Right lobe of liver (tissue), 6 donors: Measurements from ENCODE around the gene POSTN. TPM values are rescaled to one million over a fixed set of nuclear protein-coding genes. Genes with fewer than 3 reads are reported as not detected.

Experiments used
- ATAC-seq, 4 donors: fragments of 200-7000 bp; cut with Tn5 transposase; one replicate each; pipeline ENCODE4 v1.9.1; 2020; ENCODE audit warnings: mild to moderate bottlenecking in 4 of 4, moderate library complexity in 4 of 4
- DNase-seq, 3 donors: peaks; one replicate each; pipeline ENCODE4 v3.0.0-alpha.2; 2020
- H3K27ac ChIP-seq, 3 donors: fragments of 200-600 bp; one replicate each; pipeline ENCODE4 v1.8.0; 2022
- H3K27me3 ChIP-seq, 2 donors: fragments of 200-600 bp; one replicate each; pipeline ENCODE4 v1.8.0; 2022
- H3K36me3 ChIP-seq, 4 donors: fragments of 200-600 bp; sonication (generic) in 1 of 4; one replicate each; pipeline versions ENCODE4 v1.5.1 to v1.8.0; 2017 to 2022; ENCODE audit warnings: control low read depth in 1 of 4
- H3K4me1 ChIP-seq, 4 donors: fragments of 200-600 bp; sonication (generic) in 1 of 4; one replicate each; pipeline versions ENCODE4 v1.5.1 to v1.8.0; 2017 to 2022; ENCODE audit warnings: control low read depth in 1 of 4
- H3K4me3 ChIP-seq, 3 donors: fragments of 200-600 bp; one replicate each; pipeline ENCODE4 v1.8.0; 2022
- H3K9me3 ChIP-seq, 4 donors: fragments of 200-600 bp; sonication (generic) in 1 of 4; one replicate each; pipeline versions ENCODE4 v1.5.1 to v1.8.0; 2017 to 2022; ENCODE audit warnings: control low read depth in 1 of 4
- CTCF ChIP-seq, 4 donors: fragments of 200-600 bp in 3 of 4; fragments of 450-650 bp in 1 of 4; IDR thresholded peaks; one replicate each; pipeline versions ENCODE4 v1.5.1 to v1.8.0; 2016 to 2022; ENCODE audit warnings: antibody characterized with exemption in 4 of 4, mild to moderate bottlenecking in 2 of 4
- POLR2A ChIP-seq: fragments of 450-650 bp; IDR thresholded peaks from one replicate; pipeline ENCODE4 v1.6.1; 2017; ENCODE audit warnings: antibody characterized with exemption, mild to moderate bottlenecking
- WGBS: methylation state at CpG from one replicate; pipeline ENCODE4 v1.1.6; 2018; ENCODE audit warnings: low coverage, low lambda C conversion rate; ENCODE audit not compliant: insufficient coverage; ENCODE audit errors: missing lambda C conversion rate; 5-methylcytosine and 5-hydroxymethylcytosine counted together
- intact Hi-C, 2 donors: fragments of 100-400 bp; cut with DNase I; formaldehyde crosslinking; loops; one replicate each; pipeline versions ENCODE4 v1.11.2 to v1.14.1; 2022
- total RNA-seq, 6 experiments: library from RNA; depleted of rRNA in 2 of 6; stranded (reverse); fragments of >200 nt in 2 of 6; fragmentation: NEBNext Ultra II Directional in 3 of 6; extraction: Animal tissue kit (Norgen Biotek cat#: 25700) in 3 of 6; gene quantifications; one replicate each; pipeline versions ENCODE4 v1.1.0 to v1.2.4, GENCODE V29; 2016 to 2023
- donor health status: DM: no; HTN: yes; CAD: no.
- donor health status: DM: no; HTN: no; CAD: no.
- donor health status: DM: no; HTN: no; CAD: no.
- donor health status: DM: no; HTN: yes; CAD: no.
- donor health status: DM: no; HTN: yes; CAD: no.

The POSTN gene
- total RNA-seq, 6 experiments from 2014 or later, result 0.42 to 2.6 (median 0.64) TPM

GRCh38 chr13:37535501-37535900, 63.1 kb downstream of the POSTN start:
- Histone ChIP-seq H3K27me3 (no peaks in the 10 kb centered on the region), H3K27ac (no peak overlapping the region), H3K4me1 (no peaks in the 10 kb centered on the region), H3K4me3 (no peak overlapping the region), H3K9me3 (no peaks in the 10 kb centered on the region), H3K36me3 (no peaks in the 10 kb centered on the region)
- TF ChIP-seq CTCF (IDR thresholded peaks at IDR 0.05) (no peak), POLR2A (no peak)
- DNase-seq (no peak), ATAC-seq (no peak)
- 50% methylated on average over 2 of the region's 2 CpGs for WGBS
- intact Hi-C loops, result no loop called here

- TF ChIP-seq CTCF (IDR thresholded peaks at IDR 0.05) (no peak), POLR2A (no peak)
These were observed 63.9 kb downstream of the POSTN start for GRCh38 chr13:37534676-37535075.

GRCh38 chr13:37534181-37534580, 64.4 kb downstream of the POSTN start:
- intact Hi-C loops, result no loop called here
- TF ChIP-seq POLR2A (no peak), CTCF (IDR thresholded peaks at IDR 0.05) (no peak)
- WGBS, result 33% methylated on average over 3 of the region's 3 CpGs
- no peak overlapping the region for H3K27ac ChIP-seq
- no peaks in the 10 kb centered on the region for H3K27me3 ChIP-seq
- no peak overlapping the region for H3K4me3 ChIP-seq
- no peaks in the 10 kb centered on the region for H3K36me3 ChIP-seq
- no peaks in the 10 kb centered on the region for H3K4me1 ChIP-seq
- DNase-seq (no peak), ATAC-seq (no peak)
- no peaks in the 10 kb centered on the region for H3K9me3 ChIP-seq

More at GRCh38 chr13:37534676-37535075, 63.9 kb downstream of the POSTN start:
- DNase-seq, result no peak
- no peak for ATAC-seq
- Histone ChIP-seq H3K27me3 (no peaks in the 10 kb centered on the region), H3K27ac (no peak overlapping the region), H3K36me3 (no peaks in the 10 kb centered on the region), H3K9me3 (no peaks in the 10 kb centered on the region), H3K4me1 (no peaks in the 10 kb centered on the region), H3K4me3 (no peak overlapping the region)
- 44% methylated on average over 1 of the region's 1 CpG for WGBS
- intact Hi-C loops, result no loop called here

- Histone ChIP-seq H3K4me1 (no peaks in the 10 kb centered on the region), H3K27me3 (no peaks in the 10 kb centered on the region), H3K36me3 (no peaks in the 10 kb centered on the region), H3K9me3 (no peaks in the 10 kb centered on the region), H3K27ac (no peak overlapping the region), H3K4me3 (no peak overlapping the region)
- 31% methylated on average over 2 of the region's 2 CpGs for WGBS
- no peak for ATAC-seq
- intact Hi-C loops, result no loop called here
- no peak for DNase-seq
- TF ChIP-seq POLR2A (no peak), CTCF (IDR thresholded peaks at IDR 0.05) (no peak)
These were observed 67.5 kb downstream of the POSTN start for GRCh38 chr13:37531049-37531448.
